ENCODE results near the gene ROCK2. TPM values are rescaled to one million over a fixed set of nuclear protein-coding genes. Genes with fewer than 3 reads are reported as not detected.

The ROCK2 gene
- polyA plus RNA-seq, 3 donors, result 2.8 to 10.2 (median 4.3) TPM

GRCh38 chr2:11388262-11389051, 44.0 kb upstream of the ROCK2 start:
- Mint-ChIP-seq H3K27me3 (ENCODE audit: low read depth in 3 of 3) (peaks cover 0 to 2% (median 0%) of the 10 kb centered on the region in 3 donors), H3K9me3 (peaks cover 0 to 2% (median 0%) of the 10 kb centered on the region in 7 donors), H3K4me3 (no peak overlapping the region), H3K27ac (peak overlapping the region in 1 of 7 donors; percentile 80), H3K4me1 (peaks cover 17% of the 10 kb centered on the region), H3K36me3 (no peaks in the 10 kb centered on the region)
- H2AFZ ChIP-seq (ENCODE audit: insufficient read depth, low read depth, low read length, poor library complexity, severe bottlenecking), result no peak overlapping the region
- no peak overlapping the region for H3K4me3 ChIP-seq (replicated peaks in 1 of 3; ENCODE audit: low read depth in 2 of 3, low read length in 3 of 3)
- intact Hi-C loops (cut with micrococcal nuclease), result no loop called here
- H3K4me1 ChIP-seq (ENCODE audit: control insufficient read depth in 1 of 2, insufficient read depth in 2 of 2, low read length in 2 of 2), result peaks cover 3 to 5% of the 10 kb centered on the region in 2 donors
- H3K4me2 ChIP-seq (replicated peaks; ENCODE audit: extremely low read depth, low read length, poor library complexity, severe bottlenecking), result no peak overlapping the region
- H3K79me2 ChIP-seq (ENCODE audit: insufficient read depth, low read length), result no peaks in the 10 kb centered on the region
- TF ChIP-seq, protein P1, sequence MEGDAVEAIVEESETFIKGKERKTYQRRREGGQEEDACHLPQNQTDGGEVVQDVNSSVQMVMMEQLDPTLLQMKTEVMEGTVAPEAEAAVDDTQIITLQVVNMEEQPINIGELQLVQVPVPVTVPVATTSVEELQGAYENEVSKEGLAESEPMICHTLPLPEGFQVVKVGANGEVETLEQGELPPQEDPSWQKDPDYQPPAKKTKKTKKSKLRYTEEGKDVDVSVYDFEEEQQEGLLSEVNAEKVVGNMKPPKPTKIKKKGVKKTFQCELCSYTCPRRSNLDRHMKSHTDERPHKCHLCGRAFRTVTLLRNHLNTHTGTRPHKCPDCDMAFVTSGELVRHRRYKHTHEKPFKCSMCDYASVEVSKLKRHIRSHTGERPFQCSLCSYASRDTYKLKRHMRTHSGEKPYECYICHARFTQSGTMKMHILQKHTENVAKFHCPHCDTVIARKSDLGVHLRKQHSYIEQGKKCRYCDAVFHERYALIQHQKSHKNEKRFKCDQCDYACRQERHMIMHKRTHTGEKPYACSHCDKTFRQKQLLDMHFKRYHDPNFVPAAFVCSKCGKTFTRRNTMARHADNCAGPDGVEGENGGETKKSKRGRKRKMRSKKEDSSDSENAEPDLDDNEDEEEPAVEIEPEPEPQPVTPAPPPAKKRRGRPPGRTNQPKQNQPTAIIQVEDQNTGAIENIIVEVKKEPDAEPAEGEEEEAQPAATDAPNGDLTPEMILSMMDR (IDR thresholded peaks at IDR 0.05), result no peak
- H3K9me3 ChIP-seq (replicated peaks in 1 of 2; ENCODE audit: control insufficient read depth in 1 of 2, insufficient read depth in 1 of 2, low read length in 2 of 2), result no peaks in the 10 kb centered on the region
- no peaks in the 10 kb centered on the region for H4K20me1 ChIP-seq (ENCODE audit: insufficient read depth, low read length)
- no peak overlapping the region for H3K27ac ChIP-seq (ENCODE audit: low read depth in 1 of 2, low read length in 2 of 2)
- 24% methylated on average over 5 of the region's 8 CpGs for WGBS (ENCODE audit: insufficient coverage)
- H3K36me3 ChIP-seq (replicated peaks in 1 of 2; ENCODE audit: control insufficient read depth in 1 of 2, insufficient read depth in 2 of 2, low read length in 2 of 2), result no peaks in the 10 kb centered on the region
- no peaks in the 10 kb centered on the region for H3K27me3 ChIP-seq (ENCODE audit: control insufficient read depth in 2 of 2, insufficient read depth in 2 of 2, low read length in 2 of 2)
- DNase-seq, result no peak
- H3K9ac ChIP-seq (ENCODE audit: insufficient read depth, low read length, poor library complexity, severe bottlenecking), result no peak overlapping the region

DNA sequence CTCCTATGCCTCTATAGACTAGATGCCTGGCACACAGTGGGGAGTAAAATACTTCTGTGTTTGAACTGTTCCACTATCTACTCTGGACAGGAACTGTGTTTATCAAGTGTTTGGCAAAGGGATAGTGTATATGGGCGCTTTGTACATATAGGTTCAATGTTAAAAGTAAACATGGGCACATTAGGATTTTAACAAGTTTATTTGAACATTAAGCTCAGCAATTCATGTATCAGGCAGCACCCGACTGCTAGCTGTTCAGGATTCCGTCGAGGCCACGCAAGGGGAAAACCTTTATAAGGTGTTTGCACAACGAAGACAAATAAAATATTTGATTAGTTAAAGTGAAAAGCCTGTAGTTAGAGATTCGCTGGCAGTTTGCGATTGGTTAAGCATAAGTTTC, 43.4 kb upstream of the ROCK2 start:
- H3K27me3 ChIP-seq (ENCODE audit: control insufficient read depth in 2 of 2, insufficient read depth in 2 of 2, low read length in 2 of 2), result no peaks in the 10 kb centered on the region
- intact Hi-C loops (cut with micrococcal nuclease), result no loop called here
- no peaks in the 10 kb centered on the region for H3K9me3 ChIP-seq (replicated peaks in 1 of 2; ENCODE audit: control insufficient read depth in 1 of 2, insufficient read depth in 1 of 2, low read length in 2 of 2)
- H3K4me2 ChIP-seq (replicated peaks; ENCODE audit: extremely low read depth, low read length, poor library complexity, severe bottlenecking), result no peak overlapping the region
- WGBS (ENCODE audit: insufficient coverage), result no CpG with 5 or more reads among the region's 8 CpGs
- H3K27ac ChIP-seq (ENCODE audit: low read depth in 1 of 2, low read length in 2 of 2), result no peak overlapping the region
- no peak overlapping the region for H3K4me3 ChIP-seq (replicated peaks in 1 of 3; ENCODE audit: low read depth in 2 of 3, low read length in 3 of 3)
- H2AFZ ChIP-seq (ENCODE audit: insufficient read depth, low read depth, low read length, poor library complexity, severe bottlenecking), result no peak overlapping the region
- TF ChIP-seq, protein P1 (IDR thresholded peaks at IDR 0.05), result no peak
- Mint-ChIP-seq H3K27me3 (ENCODE audit: low read depth in 3 of 3) (peaks cover 0 to 2% (median 0%) of the 10 kb centered on the region in 3 donors), H3K4me3 (no peak overlapping the region), H3K36me3 (no peaks in the 10 kb centered on the region), H3K27ac (no peak overlapping the region), H3K9me3 (peaks cover 0 to 2% (median 0%) of the 10 kb centered on the region in 7 donors), H3K4me1 (peaks cover 17% of the 10 kb centered on the region)
- H3K79me2 ChIP-seq (ENCODE audit: insufficient read depth, low read length), result no peaks in the 10 kb centered on the region
- H3K36me3 ChIP-seq (replicated peaks in 1 of 2; ENCODE audit: control insufficient read depth in 1 of 2, insufficient read depth in 2 of 2, low read length in 2 of 2), result no peaks in the 10 kb centered on the region
- H4K20me1 ChIP-seq (ENCODE audit: insufficient read depth, low read length), result no peaks in the 10 kb centered on the region
- peaks cover 3 to 5% of the 10 kb centered on the region in 2 donors for H3K4me1 ChIP-seq (ENCODE audit: control insufficient read depth in 1 of 2, insufficient read depth in 2 of 2, low read length in 2 of 2)
- H3K9ac ChIP-seq (ENCODE audit: insufficient read depth, low read length, poor library complexity, severe bottlenecking), result no peak overlapping the region
- no peak for DNase-seq
